ENCODE results near the gene VAPB.
A peak's percentile ranks its signal among the peaks of the same experiment; 100 is the strongest.

The VAPB gene

DNA sequence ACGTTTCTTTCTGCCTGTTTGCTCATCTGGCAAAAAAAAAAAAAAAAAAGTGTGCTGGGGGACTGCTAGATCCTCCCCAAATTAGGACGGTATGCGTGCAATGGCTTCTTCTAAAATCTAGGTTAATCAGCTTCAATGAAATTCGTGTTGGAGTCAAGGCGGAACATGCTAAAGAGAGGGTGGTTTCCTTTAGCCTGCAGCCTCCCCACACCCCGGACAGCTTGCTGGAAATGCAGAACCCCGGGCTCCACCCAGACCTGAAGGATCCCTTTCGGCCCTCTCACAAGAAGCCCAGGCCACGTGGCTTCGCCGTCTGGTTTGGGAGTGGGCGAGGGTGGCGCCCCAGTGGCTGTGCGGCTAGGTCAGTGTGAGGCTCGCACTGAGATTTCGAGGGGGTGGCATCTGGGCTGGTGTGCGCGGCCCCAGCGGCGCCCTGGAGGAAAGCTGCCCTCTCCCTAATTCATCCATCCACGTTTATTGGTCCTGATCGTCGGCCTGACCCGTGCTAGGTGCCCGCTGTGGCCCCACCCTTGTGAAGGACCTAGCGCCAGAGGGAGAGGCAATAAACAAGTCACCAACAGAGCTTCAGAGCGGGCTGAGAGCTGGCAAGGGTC, 77.2 kb downstream of the VAPB start:
- no peak for DNase-seq

GRCh38 chr20:58466729-58467571, 77.9 kb downstream of the VAPB start:
- no peak for DNase-seq

- no peak for DNase-seq
Observed at GRCh38 chr20:58467572-58468527, 78.8 kb downstream of the VAPB start.

- DNase-seq = no peak
Observed at GRCh38 chr20:58469616-58470015, 80.6 kb downstream of the VAPB start.

DNA sequence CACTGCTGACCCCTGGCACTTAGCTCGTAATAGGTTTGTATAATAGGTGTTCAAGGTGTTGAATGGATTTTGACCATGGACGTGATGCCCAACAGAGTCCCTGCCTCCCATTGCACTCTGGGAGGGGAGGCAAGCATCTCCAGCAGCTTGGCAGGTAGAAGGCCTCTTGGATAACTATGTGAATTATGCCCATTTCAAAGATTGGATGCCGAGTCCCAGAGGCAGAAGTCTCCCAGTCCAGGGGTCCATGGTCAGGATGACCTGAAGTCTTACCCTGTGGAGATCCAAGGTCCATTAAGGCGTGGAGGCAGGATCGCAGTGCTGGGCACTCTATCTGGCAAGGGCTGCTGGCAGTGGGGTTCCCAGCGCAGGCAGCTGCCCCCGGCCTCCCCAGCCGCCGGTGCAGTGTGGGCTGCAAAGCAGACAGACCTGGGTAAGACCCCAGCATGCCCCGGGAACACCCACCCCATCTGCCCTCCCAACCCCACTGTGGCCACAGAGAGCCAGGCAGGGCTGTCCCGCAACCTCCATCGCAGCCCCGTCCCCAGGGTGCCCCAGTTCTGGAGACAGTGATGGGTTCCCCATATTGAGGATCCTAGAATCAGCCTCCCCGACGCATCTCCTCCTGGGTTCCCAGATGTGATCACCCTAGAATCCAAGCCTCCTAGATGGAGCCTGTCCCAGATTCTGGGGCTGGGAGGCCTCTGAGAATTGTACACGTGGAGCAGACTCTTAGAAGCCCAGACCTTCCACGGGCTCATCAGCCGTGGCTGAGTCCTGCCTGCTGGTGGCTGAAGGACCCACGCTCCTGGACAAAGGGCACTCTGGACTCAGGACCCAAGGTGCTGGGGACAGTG, 81.5 kb downstream of the VAPB start:
- no peak for DNase-seq

DNA sequence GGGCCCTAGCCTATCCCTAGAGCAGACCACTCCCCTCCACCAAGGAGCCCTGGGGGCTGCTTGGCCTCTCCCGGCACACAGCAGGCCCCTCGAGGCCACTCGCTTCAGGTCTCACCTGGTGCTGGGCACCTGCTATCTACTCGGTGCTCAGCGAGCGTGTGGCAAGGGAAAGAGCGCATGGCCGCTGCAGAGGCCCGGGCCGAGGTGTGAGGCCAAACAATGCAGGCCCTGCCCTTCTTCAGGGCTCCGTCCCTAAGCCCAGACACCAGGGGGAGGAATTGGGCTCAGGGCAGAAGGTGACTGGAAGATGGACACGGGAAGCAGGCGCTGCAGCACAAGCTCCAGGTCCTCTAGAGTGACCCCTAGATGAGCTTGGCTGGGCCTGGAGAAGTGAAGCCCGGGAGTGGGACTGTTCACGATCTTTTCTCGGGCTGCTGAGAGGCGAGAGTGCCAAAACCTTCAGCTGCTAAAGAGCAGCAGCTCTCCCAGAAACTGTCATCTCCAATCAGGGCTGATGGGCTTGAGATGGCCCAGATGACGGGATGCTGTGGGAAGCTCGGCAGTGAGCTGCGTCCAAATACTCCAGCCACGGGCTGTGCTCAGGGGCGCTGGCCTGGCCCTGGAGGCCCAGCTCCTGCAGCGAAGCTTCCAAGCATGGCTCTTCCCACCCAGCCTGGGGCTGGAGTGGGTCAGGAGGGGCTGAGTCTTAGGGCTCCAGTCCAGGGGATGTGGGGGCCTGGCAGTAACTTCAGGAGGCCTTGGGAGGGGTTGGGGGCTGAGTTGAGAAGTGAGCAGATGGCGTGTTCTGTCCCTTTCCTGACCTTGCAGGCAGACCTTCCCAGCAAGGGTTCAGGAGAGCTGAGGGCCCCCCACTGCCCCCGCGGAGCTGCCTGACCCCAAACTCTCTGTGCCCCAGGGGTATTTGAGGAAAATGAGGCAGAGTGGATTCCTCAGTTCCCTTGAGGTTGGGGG, 82.5 kb downstream of the VAPB start:
- DNase-seq = peak; percentile 34 to 59

GRCh38 chr20:58472273-58473018, 83.4 kb downstream of the VAPB start:
- no peak for DNase-seq

DNA sequence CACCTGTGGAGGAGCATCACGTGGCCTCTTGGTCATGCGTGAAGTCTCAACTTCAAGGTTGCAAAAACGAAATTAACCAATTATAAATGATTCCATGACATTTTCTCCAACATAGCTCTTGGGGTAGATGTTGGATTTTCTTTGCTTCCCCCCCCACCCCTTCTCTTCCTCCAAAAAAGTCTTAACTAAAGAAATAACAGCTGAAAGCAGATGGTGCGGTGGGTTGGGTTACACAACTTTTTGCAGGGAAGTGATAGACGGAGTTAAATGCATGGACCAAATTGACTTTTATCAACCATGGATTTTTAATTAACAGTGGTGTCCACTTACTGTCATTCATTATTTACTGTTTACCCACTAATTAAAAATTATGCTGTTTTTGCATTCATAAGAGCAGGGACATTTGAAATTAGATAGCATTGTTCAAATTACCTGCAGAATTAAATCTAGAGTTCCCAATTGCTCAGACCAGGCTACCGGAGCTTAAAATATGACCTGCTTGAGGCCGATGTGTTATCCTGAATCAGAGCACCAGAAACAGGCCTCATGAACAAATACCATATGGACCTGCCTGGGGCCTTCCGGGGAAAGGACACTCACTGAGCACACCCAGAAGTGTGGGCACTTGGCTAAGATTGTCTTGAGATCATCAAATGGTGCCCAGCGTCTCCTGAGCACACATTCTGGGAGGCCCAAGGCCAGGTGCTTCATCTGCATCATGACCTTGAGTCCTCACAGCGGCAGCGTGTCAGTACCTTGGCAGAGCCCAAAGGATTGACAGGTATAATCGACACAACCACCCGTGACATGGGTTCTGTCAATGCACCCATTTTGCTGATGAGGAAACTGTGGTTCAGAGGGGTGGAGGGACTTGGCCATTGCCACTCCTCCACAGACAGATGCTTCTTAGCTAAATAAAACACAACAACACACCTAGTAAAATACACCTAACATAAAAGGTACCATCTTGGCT, 84.7 kb downstream of the VAPB start:
- no peak for DNase-seq

GRCh38 chr20:58475466-58475865, 86.4 kb downstream of the VAPB start:
- no peak for DNase-seq

- DNase-seq = no peak
Observed at GRCh38 chr20:58478141-58478805, 89.2 kb downstream of the VAPB start.

GRCh38 chr20:58479726-58480440, 90.9 kb downstream of the VAPB start:
- DNase-seq = no peak

DNA sequence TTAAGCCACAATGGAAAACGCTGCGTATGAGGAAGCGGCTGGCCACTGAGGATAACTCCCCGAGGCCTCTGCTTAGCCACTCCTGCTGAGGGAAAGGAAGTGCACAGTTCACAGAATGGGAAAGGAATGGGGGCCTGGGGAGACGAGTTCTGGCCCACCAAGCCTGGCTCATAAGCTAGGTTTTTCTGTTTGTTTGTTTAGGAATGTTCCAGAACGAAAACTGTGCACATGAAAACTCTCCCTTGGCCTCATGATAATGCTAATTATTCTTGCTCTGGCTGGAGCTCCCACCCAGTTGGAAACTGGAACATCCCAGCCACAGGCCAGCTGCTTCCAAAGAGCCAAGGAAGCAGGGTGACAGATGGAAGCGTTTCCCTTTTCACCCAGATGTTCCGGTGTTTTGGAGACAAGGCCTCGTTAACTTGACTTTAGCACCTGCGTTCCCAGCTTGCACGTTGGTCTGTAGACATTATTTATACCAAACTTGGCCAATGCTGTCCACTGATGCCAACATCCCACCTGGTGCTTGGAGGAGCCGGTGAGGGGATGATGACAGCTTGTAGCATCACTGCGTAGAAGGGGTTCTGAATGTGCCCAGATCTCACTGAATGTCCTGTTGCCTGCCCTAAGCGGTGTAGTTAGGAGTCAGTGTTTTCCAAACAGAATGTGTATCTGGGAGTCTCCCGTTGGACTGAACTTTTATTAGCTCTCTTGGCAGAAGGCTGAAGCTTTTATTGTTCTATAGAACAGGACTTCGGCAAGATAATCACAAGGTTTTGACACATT, 91.7 kb downstream of the VAPB start:
- DNase-seq = no peak

GRCh38 chr20:58481481-58482021, 92.5 kb downstream of the VAPB start:
- DNase-seq = no peak

DNA sequence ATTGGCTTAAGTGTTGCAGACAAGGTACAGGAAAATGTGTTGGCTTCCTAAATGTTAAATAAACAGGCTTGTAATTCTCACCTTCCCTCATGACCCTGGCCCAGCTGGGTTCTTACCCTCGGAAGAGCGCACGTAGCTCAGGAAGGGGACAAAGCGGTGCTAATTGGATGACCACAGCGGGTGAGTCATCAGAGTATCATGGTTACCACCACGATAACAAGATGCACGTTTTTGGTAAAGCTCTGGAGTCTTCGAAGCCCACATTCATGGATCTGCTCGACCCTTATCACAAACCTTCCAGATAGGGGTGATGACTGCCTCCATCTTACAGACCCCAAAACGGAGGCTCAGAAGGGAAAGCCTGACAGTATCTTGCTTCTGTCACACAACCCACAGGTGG, 93.4 kb downstream of the VAPB start:
- no peak for DNase-seq

- DNase-seq = no peak
Observed at GRCh38 chr20:58483051-58483450, 94.0 kb downstream of the VAPB start.

- no peak for DNase-seq
Observed at GRCh38 chr20:58483470-58483869, 94.4 kb downstream of the VAPB start.

GRCh38 chr20:58485393-58485792, 96.4 kb downstream of the VAPB start:
- DNase-seq = no peak

Measured in cerebellar nuclear complex (tissue), 1 donor.